ENCODE measurements around the gene ADAMTSL3. TPM values are rescaled to one million over a fixed set of nuclear protein-coding genes. Genes with fewer than 3 reads are reported as not detected.

ADAMTSL3 gene
- total and polyA plus RNA-seq, 2 of the 4 experiments (the other 2 are of a cell fraction) = under 0.01 to 0.02 TPM

DNA sequence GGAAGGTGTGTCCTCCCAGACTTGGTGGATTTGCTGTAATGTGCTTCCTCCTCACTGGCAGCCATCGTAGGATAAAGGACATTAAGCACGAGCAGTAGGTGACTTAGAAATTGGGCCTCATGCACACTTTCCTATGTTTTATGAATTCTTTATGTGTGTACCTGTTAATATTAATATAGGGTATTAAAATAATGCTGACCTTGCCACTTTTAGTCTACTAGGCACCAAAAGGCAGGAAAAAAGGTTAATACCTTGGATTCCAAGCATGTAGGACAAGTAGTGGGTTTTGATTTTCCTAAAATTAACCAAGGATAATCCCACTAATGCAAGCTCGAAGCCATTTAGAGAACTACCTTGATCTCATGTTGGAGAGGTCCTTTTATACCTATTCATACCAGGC is 55.9 kb downstream of the ADAMTSL3 start:
- H2AK5ac ChIP-seq (ENCODE audit: low read depth, low read length) = no peak overlapping the region
- dilution Hi-C loops (cut with HindIII; ENCODE audit: low sequenced_read_pairs, unreplicated experiment) = no loop called here
- no peak overlapping the region for H3K18ac ChIP-seq (ENCODE audit: low read depth, low read length)
- in situ Hi-C loops (cut with MboI; ENCODE audit: low sequenced_read_pairs) = no loop called here
- H3K79me1 ChIP-seq (ENCODE audit: low read depth in 1 of 2, low read length in 2 of 2) = no peaks in the 10 kb centered on the region
- TF ChIP-seq SMC3 (IDR thresholded peaks at IDR 0.05; ENCODE audit: low read depth, low read length) (no peak), RAD21 (IDR thresholded peaks at IDR 0.05; ENCODE audit: low read length) (no peak), MAFK (IDR thresholded peaks at IDR 0.05; ENCODE audit: low read depth, low read length) (peak; percentile 83), RCOR1 (IDR thresholded peaks at IDR 0.05; ENCODE audit: insufficient replicate concordance, low read length) (no peak), MXI1 (IDR thresholded peaks at IDR 0.05; ENCODE audit: borderline replicate concordance, low read depth, low read length) (no peak)
- TF ChIP-seq, protein P1, sequence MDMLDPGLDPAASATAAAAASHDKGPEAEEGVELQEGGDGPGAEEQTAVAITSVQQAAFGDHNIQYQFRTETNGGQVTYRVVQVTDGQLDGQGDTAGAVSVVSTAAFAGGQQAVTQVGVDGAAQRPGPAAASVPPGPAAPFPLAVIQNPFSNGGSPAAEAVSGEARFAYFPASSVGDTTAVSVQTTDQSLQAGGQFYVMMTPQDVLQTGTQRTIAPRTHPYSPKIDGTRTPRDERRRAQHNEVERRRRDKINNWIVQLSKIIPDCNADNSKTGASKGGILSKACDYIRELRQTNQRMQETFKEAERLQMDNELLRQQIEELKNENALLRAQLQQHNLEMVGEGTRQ (IDR thresholded peaks at IDR 0.05; ENCODE audit: low read depth, low read length) = no peak
- TF ChIP-seq, protein P2, sequence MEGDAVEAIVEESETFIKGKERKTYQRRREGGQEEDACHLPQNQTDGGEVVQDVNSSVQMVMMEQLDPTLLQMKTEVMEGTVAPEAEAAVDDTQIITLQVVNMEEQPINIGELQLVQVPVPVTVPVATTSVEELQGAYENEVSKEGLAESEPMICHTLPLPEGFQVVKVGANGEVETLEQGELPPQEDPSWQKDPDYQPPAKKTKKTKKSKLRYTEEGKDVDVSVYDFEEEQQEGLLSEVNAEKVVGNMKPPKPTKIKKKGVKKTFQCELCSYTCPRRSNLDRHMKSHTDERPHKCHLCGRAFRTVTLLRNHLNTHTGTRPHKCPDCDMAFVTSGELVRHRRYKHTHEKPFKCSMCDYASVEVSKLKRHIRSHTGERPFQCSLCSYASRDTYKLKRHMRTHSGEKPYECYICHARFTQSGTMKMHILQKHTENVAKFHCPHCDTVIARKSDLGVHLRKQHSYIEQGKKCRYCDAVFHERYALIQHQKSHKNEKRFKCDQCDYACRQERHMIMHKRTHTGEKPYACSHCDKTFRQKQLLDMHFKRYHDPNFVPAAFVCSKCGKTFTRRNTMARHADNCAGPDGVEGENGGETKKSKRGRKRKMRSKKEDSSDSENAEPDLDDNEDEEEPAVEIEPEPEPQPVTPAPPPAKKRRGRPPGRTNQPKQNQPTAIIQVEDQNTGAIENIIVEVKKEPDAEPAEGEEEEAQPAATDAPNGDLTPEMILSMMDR (conservative IDR thresholded peaks at IDR 0.05; ENCODE audit: low read depth, low read length) = no peak
- no peak overlapping the region for H3K4me2 ChIP-seq (ENCODE audit: low read depth, low read length)
- no peak overlapping the region for H4K5ac ChIP-seq (ENCODE audit: low read depth, low read length)
- H4K91ac ChIP-seq (ENCODE audit: insufficient read depth, low read depth, low read length) = no peak overlapping the region
- no peaks in the 10 kb centered on the region; the same call in 1 of the 2 replicates for H3K9me3 ChIP-seq (ENCODE audit: control insufficient read depth, insufficient read depth, low read length)
- no peaks in the 10 kb centered on the region for H4K20me1 ChIP-seq (ENCODE audit: insufficient read depth, low read length)
- H2AK9ac ChIP-seq (replicated peaks; ENCODE audit: low read depth, low read length, poor library complexity) = no peak overlapping the region
- no peak overlapping the region for H3K14ac ChIP-seq (replicated peaks; ENCODE audit: low read depth, low read length)
- ChIA-PET CTCF (no interaction called here), POLR2A (ENCODE audit: unreplicated experiment) (no interaction called here)
- no TSS peak for BruUV-seq (replicated peaks)
- no peak overlapping the region for H3K4me3 ChIP-seq (ENCODE audit: insufficient read depth, low read depth, low read length)
- no peak overlapping the region for H3K4ac ChIP-seq (ENCODE audit: low read depth, low read length)
- no peaks in the 10 kb centered on the region for H3K27me3 ChIP-seq (ENCODE audit: control insufficient read depth, insufficient read depth, low read length)
- no peak overlapping the region for H2BK20ac ChIP-seq (ENCODE audit: low read depth, low read length)
- ATAC-seq (ENCODE audit: low read depth) (no peak), DNase-seq (no peak)
- H3K27ac ChIP-seq (ENCODE audit: insufficient read depth, low read length) = no peak overlapping the region
- H2BK15ac ChIP-seq (ENCODE audit: low read depth, low read length) = no peak overlapping the region
- intact Hi-C loops (cut with micrococcal nuclease) = no loop called here
- H3K4me1 ChIP-seq (ENCODE audit: control insufficient read depth, insufficient read depth, low read length) = no peaks in the 10 kb centered on the region
- H2BK5ac ChIP-seq (ENCODE audit: low read depth, low read length, poor library complexity, severe bottlenecking) = no peak overlapping the region
- no peaks in the 10 kb centered on the region for H3K36me3 ChIP-seq (ENCODE audit: control insufficient read depth, insufficient read depth, low read length)
- no peak overlapping the region for H2BK120ac ChIP-seq (ENCODE audit: low read depth, low read length)
- no peak overlapping the region for H3K56ac ChIP-seq (ENCODE audit: extremely low read depth, insufficient read depth, low read length)
- no peaks in the 10 kb centered on the region for H3K9me1 ChIP-seq (ENCODE audit: insufficient read depth, low read length)
- H4K8ac ChIP-seq (ENCODE audit: low read depth in 2 of 2, low read length in 2 of 2) = no peak overlapping the region
- H3K9ac ChIP-seq (ENCODE audit: low read depth, low read length) = no peak overlapping the region
- no peak overlapping the region for H2AFZ ChIP-seq (replicated peaks; ENCODE audit: low read length, poor library complexity)
- WGBS, 2 experiments (ENCODE audit: extremely low coverage in 2 of 2, insufficient read length in 1 of 2) = no CpG with 5 or more reads among the region's 3 CpGs
- no peak overlapping the region for H3K23ac ChIP-seq (ENCODE audit: low read depth, low read length)
